ENCODE data around the gene CNTNAP1. TPM values are rescaled to one million over a fixed set of nuclear protein-coding genes. Genes with fewer than 3 reads are reported as not detected.
A peak's percentile ranks its signal among the peaks of the same experiment; 100 is the strongest.

Gene CNTNAP1
- total RNA-seq, 1 donor from 2014 or later, result 4.2 TPM

DNA sequence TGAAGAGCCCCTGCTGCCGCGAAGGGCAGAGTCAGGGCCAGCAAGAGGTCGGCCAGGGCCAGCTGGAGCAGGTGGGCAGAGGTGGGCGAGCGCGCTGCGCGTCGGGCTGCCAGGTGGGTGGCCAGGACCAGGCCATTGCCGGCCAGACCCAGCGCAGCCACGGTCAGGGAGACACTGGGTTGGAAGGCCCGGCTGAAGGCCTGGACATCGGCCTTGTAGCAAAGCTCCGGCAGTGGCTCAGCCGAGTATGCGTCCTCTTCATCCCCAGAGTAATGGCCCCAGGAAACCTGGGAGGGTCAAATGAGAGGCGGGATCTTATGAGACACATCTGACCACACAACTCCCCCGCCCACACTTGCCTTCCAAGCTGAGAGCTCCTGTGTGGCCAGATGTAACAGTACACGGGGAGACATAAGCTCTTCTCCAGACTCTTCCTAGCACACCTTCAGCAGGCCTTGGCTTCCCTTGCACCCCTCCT lies 2.0 kb upstream of the CNTNAP1 start:
- intact Hi-C loops (cut with DNase I), result loop anchor here (5.0 kb wide), 1 partner anchor 93 kb away; no protein-coding TSS in a partner anchor
- ATAC-seq (ENCODE audit: poor library complexity), result no peak
- DNase-seq, result no peak

DNA sequence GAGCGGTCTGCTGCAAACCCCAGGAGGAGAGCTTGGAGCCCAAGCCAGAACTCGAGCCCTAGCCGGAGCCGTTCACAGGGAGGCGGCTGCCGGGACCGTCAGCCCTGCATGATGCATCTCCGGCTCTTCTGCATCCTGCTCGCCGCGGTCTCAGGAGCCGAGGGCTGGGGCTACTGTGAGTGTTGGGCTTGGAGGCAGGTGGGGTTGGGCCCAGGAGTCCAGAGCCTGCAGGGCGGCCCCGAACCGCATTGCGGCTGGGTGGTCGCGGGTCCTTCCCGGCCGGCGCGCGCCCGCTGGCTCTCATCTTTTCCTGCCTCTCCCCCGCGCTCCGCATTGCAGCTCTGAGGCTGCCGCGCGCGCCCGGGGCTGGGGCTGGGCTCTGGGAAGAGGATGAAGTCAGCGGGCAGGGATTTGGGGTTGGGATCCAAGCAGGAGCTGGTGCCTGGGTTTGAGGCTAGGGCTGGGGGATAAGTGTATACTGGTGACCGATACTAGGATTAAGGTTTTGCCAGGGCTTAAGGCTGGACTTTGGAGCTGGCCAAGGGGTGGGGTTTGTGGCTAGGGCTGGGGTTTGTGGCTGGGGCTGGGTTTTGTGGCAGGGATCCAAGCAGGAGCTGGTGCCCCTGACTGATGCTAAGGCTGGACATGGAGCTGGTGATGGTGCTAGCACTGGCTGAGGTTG lies 532 bp downstream of the CNTNAP1 start:
- intact Hi-C loops (cut with DNase I), result loop anchor here (5.0 kb wide), 1 partner anchor 96 kb away; no protein-coding TSS in a partner anchor
- no peak for ATAC-seq (ENCODE audit: poor library complexity)

DNA sequence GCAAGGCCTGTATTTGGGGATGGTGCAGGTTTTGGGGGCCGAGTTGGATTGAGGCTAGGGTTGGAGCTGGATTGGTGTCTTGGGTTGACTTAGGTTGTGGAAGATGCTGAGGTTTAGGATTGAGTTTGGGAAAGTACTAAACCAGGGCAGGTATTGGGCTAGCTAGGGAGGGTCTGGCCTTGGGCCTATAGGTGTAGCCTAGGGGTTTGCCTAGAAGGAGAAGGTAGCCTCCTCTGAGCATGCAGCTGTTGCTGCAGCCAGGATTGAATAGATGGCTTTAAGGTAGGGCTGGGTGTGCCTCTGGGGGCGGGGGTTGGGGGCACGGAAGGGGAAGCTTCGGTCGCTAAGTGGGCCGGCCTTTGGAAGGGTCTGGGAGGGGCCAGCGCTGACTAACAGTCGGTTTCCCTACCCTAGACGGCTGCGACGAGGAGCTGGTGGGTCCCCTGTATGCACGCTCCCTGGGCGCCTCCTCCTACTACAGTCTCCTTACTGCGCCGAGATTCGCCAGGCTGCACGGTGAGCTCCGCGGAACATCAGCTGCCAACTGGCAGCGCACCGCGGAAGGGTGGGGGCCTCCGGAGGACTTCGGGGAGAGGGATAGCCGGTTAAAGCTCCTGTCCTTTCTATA lies 1.2 kb downstream of the CNTNAP1 start:
- DNase-seq, result peak; percentile 71
- intact Hi-C loops (cut with DNase I), result loop anchor here (5.0 kb wide), 1 partner anchor 96 kb away; no protein-coding TSS in a partner anchor
- ATAC-seq (ENCODE audit: poor library complexity), result peak; percentile 12

More for the DNA sequence above, 532 bp downstream of the CNTNAP1 start:
- DNase-seq, result no peak

DNA sequence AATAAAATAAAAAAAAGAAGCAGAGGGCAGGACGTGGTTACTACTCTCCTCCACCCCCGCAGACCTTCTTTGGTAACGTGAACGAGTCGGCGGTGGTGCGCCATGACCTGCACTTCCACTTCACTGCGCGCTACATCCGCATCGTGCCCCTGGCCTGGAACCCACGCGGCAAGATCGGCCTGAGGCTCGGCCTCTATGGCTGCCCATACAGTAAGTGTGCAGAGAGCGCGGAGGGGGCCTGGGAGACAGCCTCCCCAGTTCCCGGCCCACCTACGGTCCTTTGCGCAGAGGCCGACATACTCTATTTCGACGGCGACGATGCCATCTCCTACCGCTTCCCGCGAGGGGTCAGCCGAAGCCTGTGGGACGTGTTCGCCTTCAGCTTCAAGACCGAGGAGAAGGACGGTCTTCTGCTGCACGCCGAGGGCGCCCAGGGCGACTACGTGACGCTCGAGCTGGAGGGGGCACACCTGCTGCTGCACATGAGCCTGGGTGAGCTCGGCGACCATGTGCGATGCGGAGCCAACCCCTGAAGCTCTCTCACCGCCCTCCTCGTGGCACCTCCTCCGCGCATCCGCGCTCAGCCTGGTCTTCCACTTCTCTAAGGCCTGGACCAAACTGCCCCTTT lies 2.7 kb downstream of the CNTNAP1 start:
- ATAC-seq (ENCODE audit: poor library complexity) (no peak), DNase-seq (no peak)
- intact Hi-C loops (cut with DNase I), result loop anchor here (5.0 kb wide), 1 partner anchor 98 kb away; no protein-coding TSS in a partner anchor

DNA sequence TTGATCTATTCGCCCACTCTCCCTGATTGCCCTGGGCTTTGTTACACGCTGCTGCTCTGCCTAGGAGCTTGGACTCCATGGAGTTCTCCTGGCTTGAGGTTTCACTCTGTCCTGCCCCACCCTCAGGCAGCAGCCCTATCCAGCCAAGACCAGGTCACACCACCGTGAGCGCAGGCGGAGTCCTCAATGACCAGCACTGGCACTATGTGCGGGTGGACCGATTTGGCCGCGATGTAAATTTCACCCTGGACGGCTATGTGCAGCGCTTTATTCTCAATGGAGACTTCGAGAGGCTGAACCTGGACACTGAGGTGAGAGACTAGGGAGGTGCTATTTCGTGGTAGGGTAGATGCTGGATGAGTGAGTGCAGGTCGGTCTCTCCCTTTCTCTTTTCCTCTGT lies 3.5 kb downstream of the CNTNAP1 start:
- no peak for DNase-seq
- intact Hi-C loops (cut with DNase I), result no loop called here
- ATAC-seq (ENCODE audit: poor library complexity), result no peak

DNA sequence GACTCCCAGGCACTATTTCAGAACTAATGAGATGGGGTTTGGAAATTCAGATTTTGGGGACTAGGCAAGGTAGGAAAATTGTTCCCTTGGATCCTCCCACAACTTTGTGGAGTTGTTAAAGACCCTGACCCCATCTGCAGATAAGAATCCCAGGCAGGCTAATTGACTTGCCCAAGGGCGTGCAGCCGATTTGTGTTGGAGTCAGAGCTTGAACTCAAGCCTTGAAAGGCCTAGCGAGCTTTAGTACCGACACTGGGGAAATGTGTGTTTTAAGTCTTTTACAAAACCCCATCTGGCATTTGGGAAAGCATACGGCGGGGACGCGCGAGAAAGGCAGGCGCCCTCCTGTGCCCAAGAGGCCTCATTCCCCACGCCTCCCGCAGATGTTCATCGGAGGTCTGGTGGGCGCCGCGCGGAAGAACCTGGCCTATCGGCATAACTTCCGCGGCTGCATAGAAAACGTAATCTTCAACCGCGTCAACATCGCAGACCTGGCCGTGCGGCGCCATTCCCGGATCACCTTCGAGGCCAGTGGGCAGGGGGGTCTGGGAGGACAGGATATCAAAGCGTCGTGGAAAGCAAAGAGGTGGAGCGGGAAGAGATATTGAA lies 4.3 kb downstream of the CNTNAP1 start:
- DNase-seq, result no peak
- intact Hi-C loops (cut with DNase I), result no loop called here
- no peak for ATAC-seq (ENCODE audit: poor library complexity)

DNA sequence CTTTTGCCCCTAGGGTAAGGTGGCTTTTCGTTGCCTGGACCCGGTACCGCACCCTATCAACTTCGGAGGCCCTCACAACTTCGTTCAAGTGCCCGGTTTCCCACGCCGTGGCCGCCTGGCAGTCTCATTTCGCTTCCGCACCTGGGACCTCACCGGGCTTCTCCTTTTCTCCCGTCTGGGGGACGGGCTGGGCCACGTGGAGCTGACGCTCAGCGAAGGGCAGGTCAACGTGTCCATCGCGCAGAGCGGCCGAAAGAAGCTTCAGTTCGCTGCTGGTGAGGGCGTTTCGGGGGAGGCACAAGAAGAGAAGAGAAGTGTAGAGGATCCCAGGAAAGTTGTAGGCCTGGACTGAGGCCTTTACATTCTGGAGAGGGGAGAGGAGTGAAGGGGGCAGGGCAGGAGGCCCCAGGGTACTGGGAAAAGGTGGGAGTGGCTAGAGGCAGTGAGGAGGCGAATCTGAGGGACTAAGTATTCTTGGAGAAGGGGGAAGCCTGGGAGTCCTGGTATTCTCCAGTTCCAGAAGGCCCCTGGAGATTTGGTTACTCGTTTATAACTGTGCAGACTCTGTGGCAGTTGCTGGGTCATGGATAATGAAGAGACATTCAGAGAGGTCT lies 5.5 kb downstream of the CNTNAP1 start:
- no peak for ATAC-seq (ENCODE audit: poor library complexity)
- no peak for DNase-seq
- intact Hi-C loops (cut with DNase I), result no loop called here

DNA sequence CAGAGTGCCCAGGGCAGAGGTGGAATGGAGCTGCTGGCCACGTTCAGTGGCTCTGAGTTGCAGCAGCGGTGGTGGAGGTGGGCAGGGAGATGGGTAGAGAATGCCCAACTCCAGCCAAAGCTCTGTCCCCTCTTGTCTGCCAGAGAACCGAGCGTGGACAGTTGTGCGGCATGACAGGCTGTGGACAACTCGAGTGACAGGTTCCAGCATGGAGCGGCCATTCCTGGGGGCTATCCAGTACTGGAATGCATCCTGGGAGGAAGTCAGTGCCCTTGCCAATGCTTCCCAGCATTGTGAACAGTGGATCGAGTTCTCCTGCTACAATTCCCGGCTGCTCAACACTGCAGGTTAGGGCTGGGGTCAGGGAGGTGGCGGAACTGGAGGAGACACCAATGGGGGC lies 8.3 kb downstream of the CNTNAP1 start:
- ATAC-seq (ENCODE audit: poor library complexity) (peak; percentile 82), DNase-seq (no peak)
- intact Hi-C loops (cut with DNase I), result no loop called here

DNA sequence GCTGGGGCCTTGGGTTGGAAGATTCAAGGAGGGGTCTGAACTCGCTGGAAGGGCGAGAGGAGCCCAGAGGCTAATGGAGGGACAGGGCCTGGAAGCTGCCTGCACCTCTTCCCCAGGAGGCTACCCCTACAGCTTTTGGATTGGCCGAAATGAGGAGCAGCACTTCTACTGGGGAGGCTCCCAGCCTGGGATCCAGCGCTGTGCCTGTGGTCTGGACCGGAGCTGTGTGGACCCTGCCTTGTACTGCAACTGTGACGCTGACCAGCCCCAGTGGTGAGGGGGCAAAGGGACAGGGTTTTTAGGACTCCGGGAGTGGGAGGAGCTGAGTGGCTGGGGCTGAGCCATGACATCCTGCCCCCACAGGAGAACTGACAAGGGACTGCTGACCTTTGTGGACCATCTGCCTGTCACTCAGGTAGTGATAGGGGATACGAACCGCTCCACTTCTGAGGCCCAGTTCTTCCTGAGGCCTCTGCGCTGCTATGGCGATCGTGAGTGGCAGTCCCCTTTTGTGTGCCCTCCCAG lies 8.8 kb downstream of the CNTNAP1 start:
- intact Hi-C loops (cut with DNase I), result no loop called here
- DNase-seq (no peak), ATAC-seq (ENCODE audit: poor library complexity) (peak; percentile 2)

DNA sequence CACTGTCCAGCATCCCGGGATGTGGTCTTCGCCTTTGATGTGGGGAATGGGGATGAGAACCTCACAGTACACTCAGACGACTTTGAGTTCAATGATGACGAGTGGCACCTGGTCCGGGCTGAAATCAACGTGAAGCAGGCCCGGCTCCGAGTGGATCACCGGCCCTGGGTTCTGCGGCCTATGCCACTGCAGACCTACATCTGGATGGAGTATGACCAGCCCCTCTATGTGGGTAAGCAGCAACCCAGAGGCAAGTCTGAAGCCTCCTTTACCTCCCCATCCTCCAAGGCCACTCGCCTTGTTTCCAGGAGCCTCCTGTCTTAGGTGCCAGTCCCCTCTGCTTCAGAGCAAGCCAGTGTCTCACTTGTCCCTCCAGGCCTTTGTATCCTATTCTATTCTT lies 10.2 kb downstream of the CNTNAP1 start:
- DNase-seq, result no peak
- intact Hi-C loops (cut with DNase I), result no loop called here
- ATAC-seq (ENCODE audit: poor library complexity), result no peak

DNA sequence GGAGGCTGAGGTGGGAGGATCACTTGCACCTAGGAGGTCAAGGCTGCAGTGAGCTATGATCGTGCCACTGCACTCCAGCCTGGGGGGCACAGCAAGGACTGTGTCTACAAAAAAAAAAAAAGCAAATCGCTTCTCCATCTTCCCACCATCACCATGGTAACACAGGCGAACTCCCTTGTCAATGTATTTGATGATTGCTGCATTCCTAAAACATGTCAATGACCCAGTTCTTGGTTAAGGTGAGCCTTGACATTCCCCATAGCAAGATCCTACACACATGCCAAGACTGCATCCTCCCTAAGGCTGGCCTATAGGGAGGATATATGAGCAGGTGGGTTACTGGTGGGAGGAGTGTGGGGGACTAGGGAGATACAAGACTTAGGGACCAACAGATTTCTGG lies 12.2 kb downstream of the CNTNAP1 start:
- ATAC-seq (ENCODE audit: poor library complexity) (no peak), DNase-seq (no peak)
- intact Hi-C loops (cut with DNase I), result no loop called here

DNA sequence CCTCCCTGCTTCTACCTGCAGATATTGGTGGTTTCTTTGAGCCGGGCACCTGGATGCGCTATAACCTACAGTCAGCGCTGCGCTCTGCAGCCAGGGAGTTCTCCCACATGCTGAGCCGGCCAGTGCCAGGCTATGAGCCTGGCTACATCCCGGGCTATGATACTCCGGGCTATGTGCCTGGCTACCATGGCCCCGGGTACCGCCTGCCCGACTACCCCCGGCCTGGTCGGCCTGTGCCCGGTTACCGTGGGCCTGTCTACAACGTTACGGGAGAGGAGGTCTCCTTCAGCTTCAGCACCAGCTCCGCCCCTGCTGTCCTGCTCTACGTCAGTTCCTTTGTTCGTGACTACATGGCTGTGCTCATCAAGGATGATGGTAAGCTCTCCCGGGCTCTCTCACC lies 13.2 kb downstream of the CNTNAP1 start:
- intact Hi-C loops (cut with DNase I), result no loop called here
- ATAC-seq (ENCODE audit: poor library complexity) (no peak), DNase-seq (no peak)

DNA sequence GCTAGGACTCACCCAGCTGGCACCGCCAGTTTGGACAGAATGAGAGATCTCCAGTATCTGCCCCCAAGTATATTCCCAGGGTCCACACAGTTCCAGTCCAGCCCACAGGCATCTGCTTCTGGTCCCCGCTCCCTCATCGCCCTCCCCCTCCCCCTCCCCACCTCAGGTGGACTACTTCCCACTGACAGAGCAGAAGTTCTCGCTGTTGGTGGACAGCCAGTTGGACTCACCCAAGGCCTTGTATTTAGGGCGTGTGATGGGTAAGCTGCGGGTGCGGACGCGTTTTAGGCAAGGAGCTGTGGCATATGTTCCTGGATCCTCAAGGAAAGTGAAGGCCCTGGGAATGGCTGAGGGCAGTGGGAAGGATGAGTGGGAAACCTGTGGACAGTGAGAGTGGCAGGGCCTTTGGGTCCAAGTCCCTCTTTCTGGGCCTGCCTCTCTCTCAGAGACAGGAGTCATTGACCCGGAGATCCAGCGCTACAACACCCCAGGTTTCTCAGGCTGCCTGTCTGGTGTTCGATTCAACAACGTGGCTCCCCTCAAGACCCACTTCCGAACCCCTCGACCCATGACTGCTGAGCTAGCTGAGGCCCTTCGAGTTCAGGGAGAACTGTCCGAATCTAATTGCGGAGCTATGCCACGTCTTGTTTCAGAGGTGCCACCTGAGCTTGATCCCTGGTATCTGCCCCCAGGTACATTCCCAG lies 14.9 kb downstream of the CNTNAP1 start:
- intact Hi-C loops (cut with DNase I), result no loop called here
- DNase-seq, result no peak

DNA sequence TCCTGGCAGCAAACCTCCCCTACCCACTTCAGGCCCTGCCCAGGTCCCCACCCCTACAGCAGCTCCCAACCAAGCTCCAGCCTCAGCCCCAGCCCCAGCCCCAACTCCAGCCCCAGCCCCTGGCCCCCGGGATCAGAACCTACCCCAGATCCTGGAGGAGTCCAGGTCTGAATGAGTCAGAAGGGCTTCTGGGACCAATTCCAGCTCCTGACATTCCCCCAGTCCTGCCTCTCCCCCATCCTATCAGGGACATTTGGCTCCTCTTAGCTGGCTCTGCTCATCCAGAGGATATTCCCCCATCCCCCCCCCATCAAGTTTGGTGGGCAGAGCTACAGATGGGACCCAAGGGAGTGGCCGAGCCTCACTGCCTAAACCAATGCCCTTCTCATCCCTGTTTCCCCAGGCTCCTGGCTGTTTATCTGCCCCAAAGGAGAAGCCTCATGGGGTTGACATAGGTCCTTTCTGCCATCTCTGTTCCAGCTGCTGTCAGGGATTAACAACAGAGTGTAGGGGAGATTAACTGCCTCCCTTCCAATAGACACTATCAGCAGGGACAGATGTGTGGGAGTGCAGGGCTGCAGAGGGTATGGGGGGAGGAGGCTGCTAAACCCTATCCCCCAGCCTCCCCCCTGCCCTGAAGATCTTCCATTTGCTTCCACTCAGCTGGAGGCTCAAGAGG lies 16.5 kb downstream of the CNTNAP1 start:
- no peak for DNase-seq
- ATAC-seq (ENCODE audit: poor library complexity), result peak; percentile 77
- intact Hi-C loops (cut with DNase I), result no loop called here

More for the DNA sequence above, 14.9 kb downstream of the CNTNAP1 start:
- ATAC-seq (ENCODE audit: poor library complexity), result no peak

DNA sequence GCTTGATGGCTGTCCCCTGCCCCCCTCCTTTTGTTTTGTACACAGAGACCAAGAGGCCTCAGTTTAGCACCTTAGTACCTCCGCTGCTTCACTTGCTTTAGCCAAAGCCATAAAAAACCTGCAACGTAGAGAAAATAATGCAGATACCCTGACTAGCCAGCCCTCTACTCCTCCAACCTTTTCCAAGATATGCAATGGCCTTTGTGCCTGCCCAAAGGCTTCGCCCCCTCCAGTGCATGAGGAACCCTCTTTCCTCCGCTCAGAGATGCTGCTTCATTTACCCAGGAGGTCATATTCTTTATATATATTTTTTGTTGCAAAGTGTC lies 17.0 kb downstream of the CNTNAP1 start:
- no peak for ATAC-seq (ENCODE audit: poor library complexity)
- intact Hi-C loops (cut with DNase I), result no loop called here
- DNase-seq, result no peak

DNA sequence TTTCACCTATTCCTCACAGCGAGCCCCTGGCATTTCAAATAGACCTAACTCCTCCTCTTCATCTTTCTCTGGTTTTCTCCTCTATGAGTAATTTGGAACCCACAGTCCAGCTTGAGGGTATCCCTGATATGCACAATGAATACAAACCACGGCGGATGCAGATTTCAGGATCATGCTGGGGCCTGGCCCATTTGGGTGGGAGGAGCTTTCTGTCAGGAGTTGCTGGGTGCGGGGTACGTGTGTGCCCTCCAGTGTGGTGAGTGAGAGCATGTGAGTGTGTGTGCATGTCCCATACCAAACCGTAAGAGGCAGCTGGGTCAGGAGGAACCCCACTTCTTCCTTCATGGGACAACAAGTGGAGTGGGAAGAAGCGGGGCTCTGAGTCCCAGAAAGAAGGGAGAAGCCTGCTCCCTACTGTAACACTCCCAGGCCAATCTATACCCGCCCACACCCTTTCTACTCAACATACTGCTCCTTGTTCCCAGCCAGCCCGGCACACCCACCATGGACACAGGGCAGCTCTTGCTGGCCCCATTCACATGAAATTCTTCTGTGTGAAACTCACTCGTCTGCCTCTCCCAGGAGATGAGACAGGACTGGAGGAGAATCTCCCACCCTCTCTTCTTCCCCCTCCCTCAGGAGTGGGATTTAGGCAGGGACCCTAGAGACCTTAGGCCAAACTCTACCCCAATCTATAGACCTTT lies 18.4 kb downstream of the CNTNAP1 start:
- intact Hi-C loops (cut with DNase I), result loop anchor here (10.0 kb wide), 1 partner anchor 114 kb away; no protein-coding TSS in a partner anchor
- DNase-seq (no peak), ATAC-seq (ENCODE audit: poor library complexity) (no peak)

DNA sequence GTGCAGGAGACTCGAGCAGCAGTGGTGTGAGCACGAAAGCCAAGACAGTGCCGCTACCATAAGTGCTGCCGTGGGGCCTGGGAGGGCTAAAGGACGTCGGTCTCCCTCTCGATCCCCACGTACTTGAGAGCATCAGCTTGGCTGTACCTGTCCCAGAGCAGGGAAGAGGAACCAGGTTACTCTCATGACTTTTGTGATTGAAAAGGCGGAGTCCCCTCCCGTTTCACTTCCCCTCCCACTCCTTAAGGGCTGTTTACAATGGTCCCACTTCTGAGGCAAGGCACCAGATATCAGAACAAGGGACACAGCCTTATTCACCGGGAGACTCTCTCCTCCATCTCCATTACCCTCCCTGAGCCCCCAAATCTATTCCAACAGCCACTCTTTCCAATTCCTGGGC lies 20.1 kb downstream of the CNTNAP1 start:
- no peak for ATAC-seq (ENCODE audit: poor library complexity)
- DNase-seq, result no peak
- intact Hi-C loops (cut with DNase I), result loop anchor here (10.0 kb wide), 1 partner anchor 112 kb away; no protein-coding TSS in a partner anchor
